Erythroblast (primary cell): ENCODE data around the gene HBA2.

ENCODE experiments used
- GATA1 ChIP-seq: IDR thresholded peaks from 2 replicates; pipeline ENCODE4 v1.6.1; 2011; ENCODE audit warnings: low read depth, mild to moderate bottlenecking, control low read depth, low read length, moderate library complexity
- POLR2A ChIP-seq: IDR thresholded peaks from 2 replicates; pipeline ENCODE4 v1.6.1; 2011; ENCODE audit warnings: mild to moderate bottlenecking, low read length

DNA sequence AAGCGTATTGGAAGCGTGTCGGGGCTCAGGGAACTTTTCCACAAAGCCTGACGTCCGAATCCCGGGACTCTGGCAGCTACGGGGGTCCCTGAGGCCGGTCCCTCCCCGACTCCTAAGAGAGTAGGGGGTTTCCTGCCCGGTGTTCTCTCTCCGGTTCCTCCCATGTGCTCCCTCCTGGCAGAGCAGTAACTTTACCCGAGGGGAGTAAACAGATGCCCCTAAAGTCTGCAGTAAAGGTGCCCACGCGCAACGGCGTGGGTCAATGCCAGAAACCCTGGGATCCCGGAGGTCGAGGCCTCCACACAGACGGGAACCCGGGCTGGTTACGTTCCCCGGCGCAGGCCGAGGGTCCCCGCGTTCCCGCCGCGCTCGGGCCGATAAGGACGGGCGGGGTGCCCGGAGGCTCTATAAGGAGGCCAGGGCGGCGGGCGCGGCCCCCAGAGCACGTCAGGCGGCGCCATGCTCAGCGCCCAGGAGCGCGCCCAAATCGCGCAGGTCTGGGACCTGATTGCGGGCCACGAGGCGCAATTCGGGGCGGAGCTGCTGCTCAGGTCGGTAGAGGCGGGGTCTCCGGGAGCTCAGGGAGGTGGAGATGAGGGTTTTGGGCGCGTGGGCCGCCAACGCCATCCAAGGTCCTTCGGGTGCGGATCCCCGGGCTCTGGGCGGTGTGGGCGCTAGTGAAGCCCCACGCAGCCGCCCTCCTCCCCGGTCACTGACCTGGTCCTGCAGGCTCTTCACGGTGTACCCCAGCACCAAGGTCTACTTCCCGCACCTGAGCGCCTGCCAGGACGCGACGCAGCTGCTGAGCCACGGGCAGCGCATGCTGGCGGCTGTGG, 6.9 kb upstream of the HBA2 start, which contains the start of gene HBM:
- peak; percentile 85 for TF ChIP-seq POLR2A
- TF ChIP-seq GATA1, result peak; percentile 23
